ENCODE data around the gene ANKRD11.

Gene ANKRD11

GRCh38 chr16:89314357-89314756 is 176.0 kb downstream of the ANKRD11 start:
- peaks cover 1% of the 10 kb centered on the region for H3K36me3 ChIP-seq (ENCODE audit: control insufficient read depth, insufficient read depth, low read length)
- no peak overlapping the region for H2BK120ac ChIP-seq (ENCODE audit: low read depth, low read length)
- no peak overlapping the region for H3K27ac ChIP-seq (ENCODE audit: low read depth, low read length)

GRCh38 chr16:89313583-89313982 is 176.8 kb downstream of the ANKRD11 start:
- H3K56ac ChIP-seq (ENCODE audit: low read length), result no peak overlapping the region

More at GRCh38 chr16:89314357-89314756, 176.0 kb downstream of the ANKRD11 start:
- Histone ChIP-seq H4K8ac (ENCODE audit: low read depth, low read length) (no peak overlapping the region), H3K9ac (ENCODE audit: low read length) (no peak overlapping the region), H2BK5ac (ENCODE audit: low read length) (no peak overlapping the region), H3K4me3 (ENCODE audit: low read length) (no peak overlapping the region), H3K27me3 (ENCODE audit: insufficient read depth, low read length, poor library complexity) (no peaks in the 10 kb centered on the region), H3K4me1 (ENCODE audit: control insufficient read depth, low read depth, low read length) (peaks cover 2% of the 10 kb centered on the region), H3K79me2 (ENCODE audit: control insufficient read depth, insufficient read depth, low read length) (peaks cover 85% of the 10 kb centered on the region), H4K5ac (ENCODE audit: low read length) (no peak overlapping the region), H2AK5ac (ENCODE audit: low read length) (no peak overlapping the region), H3K23ac (ENCODE audit: low read length) (no peak overlapping the region), H3K79me1 (ENCODE audit: low read length) (peaks cover 60% of the 10 kb centered on the region), H2BK15ac (replicated peaks; ENCODE audit: low read depth) (no peak overlapping the region), H3K56ac (ENCODE audit: low read length) (no peak overlapping the region), H3K4me2 (ENCODE audit: low read length) (no peak overlapping the region), H3K18ac (ENCODE audit: low read length) (no peak overlapping the region), H3K4ac (ENCODE audit: low read depth, low read length) (no peak overlapping the region)
- no CpG with 5 or more reads among the region's 14 CpGs for WGBS (ENCODE audit: extremely low coverage, insufficient coverage, low lambda C conversion rate)
- no peak for DNase-seq

DNA sequence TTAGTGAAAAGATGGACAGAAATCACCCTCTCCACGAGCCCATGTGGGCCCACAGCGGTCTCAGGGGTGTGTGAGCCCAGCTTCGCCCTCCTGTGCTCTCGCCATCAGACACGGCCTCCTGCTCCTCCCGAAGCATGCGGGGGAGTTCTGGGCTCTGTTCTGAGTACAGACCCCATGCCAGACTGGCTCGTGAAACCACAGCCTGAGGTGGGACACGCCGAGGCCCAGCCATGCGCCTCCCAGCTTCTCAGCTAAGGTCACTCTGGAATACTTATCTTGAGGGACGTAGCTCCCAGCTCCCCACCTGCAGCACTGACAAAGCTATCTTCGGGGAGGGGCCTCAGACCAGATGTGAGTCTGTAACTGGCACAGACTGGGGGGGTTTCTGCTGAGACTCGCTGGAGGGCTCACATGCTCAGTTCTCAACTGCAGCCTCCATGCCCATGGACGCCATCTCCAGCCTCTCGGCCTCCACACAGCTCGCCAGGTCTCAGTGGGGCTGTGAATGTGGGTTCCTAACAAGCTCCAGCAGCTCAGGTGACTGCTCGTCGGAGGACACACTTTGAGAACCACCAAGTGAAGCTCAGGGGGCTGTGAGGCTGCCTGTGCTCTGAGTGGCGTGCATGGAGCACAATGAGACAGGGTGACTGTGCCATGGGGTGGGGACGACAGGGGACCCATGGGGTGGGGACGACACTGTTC is 177.6 kb downstream of the ANKRD11 start:
- DNase-seq, result no peak
- H3K4me1 ChIP-seq (ENCODE audit: control insufficient read depth, low read depth, low read length), result peaks cover 2% of the 10 kb centered on the region
- no peak overlapping the region for H3K4ac ChIP-seq (ENCODE audit: low read depth, low read length)
- H3K56ac ChIP-seq (ENCODE audit: low read length), result no peak overlapping the region
- no peak overlapping the region for H3K4me3 ChIP-seq (ENCODE audit: low read length)
- H3K79me2 ChIP-seq (ENCODE audit: control insufficient read depth, insufficient read depth, low read length), result peaks cover 84% of the 10 kb centered on the region
- H2BK15ac ChIP-seq (replicated peaks; ENCODE audit: low read depth), result no peak overlapping the region
- H2BK120ac ChIP-seq (ENCODE audit: low read depth, low read length), result no peak overlapping the region
- H3K79me1 ChIP-seq (ENCODE audit: low read length), result peaks cover 51% of the 10 kb centered on the region
- no peak overlapping the region for H4K5ac ChIP-seq (ENCODE audit: low read length)
- WGBS (ENCODE audit: extremely low coverage, insufficient coverage, low lambda C conversion rate), result no CpG with 5 or more reads among the region's 22 CpGs
- H2AK5ac ChIP-seq (ENCODE audit: low read length), result no peak overlapping the region
- H2BK5ac ChIP-seq (ENCODE audit: low read length), result no peak overlapping the region
- H3K23ac ChIP-seq (ENCODE audit: low read length), result no peak overlapping the region
- no peak overlapping the region for H4K8ac ChIP-seq (ENCODE audit: low read depth, low read length)
- no peak overlapping the region for H3K9ac ChIP-seq (ENCODE audit: low read length)
- H3K36me3 ChIP-seq (ENCODE audit: control insufficient read depth, insufficient read depth, low read length), result peaks cover 1% of the 10 kb centered on the region
- no peaks in the 10 kb centered on the region for H3K27me3 ChIP-seq (ENCODE audit: insufficient read depth, low read length, poor library complexity)
- no peak overlapping the region for H3K27ac ChIP-seq (ENCODE audit: low read depth, low read length)
- H3K4me2 ChIP-seq (ENCODE audit: low read length), result no peak overlapping the region
- H3K18ac ChIP-seq (ENCODE audit: low read length), result no peak overlapping the region

More at GRCh38 chr16:89313583-89313982, 176.8 kb downstream of the ANKRD11 start:
- no peak overlapping the region for H3K4me2 ChIP-seq (ENCODE audit: low read length)
- no peak for DNase-seq
- no peak overlapping the region for H3K23ac ChIP-seq (ENCODE audit: low read length)
- no peak overlapping the region for H3K27ac ChIP-seq (ENCODE audit: low read depth, low read length)
- peaks cover 1% of the 10 kb centered on the region for H3K36me3 ChIP-seq (ENCODE audit: control insufficient read depth, insufficient read depth, low read length)
- no peak overlapping the region for H2AK5ac ChIP-seq (ENCODE audit: low read length)
- H3K18ac ChIP-seq (ENCODE audit: low read length), result no peak overlapping the region
- H2BK5ac ChIP-seq (ENCODE audit: low read length), result no peak overlapping the region
- no peak overlapping the region for H3K4me3 ChIP-seq (ENCODE audit: low read length)
- H4K5ac ChIP-seq (ENCODE audit: low read length), result no peak overlapping the region
- H3K4me1 ChIP-seq (ENCODE audit: control insufficient read depth, low read depth, low read length), result peaks cover 2% of the 10 kb centered on the region
- no peak overlapping the region for H2BK15ac ChIP-seq (replicated peaks; ENCODE audit: low read depth)
- WGBS (ENCODE audit: extremely low coverage, insufficient coverage, low lambda C conversion rate), result no CpG with 5 or more reads among the region's 3 CpGs
- H3K9ac ChIP-seq (ENCODE audit: low read length), result no peak overlapping the region
- no peak overlapping the region for H2BK120ac ChIP-seq (ENCODE audit: low read depth, low read length)
- H3K4ac ChIP-seq (ENCODE audit: low read depth, low read length), result no peak overlapping the region
- peaks cover 57% of the 10 kb centered on the region for H3K79me1 ChIP-seq (ENCODE audit: low read length)
- peaks cover 85% of the 10 kb centered on the region for H3K79me2 ChIP-seq (ENCODE audit: control insufficient read depth, insufficient read depth, low read length)
- H4K8ac ChIP-seq (ENCODE audit: low read depth, low read length), result no peak overlapping the region
- H3K27me3 ChIP-seq (ENCODE audit: insufficient read depth, low read length, poor library complexity), result no peaks in the 10 kb centered on the region

DNA sequence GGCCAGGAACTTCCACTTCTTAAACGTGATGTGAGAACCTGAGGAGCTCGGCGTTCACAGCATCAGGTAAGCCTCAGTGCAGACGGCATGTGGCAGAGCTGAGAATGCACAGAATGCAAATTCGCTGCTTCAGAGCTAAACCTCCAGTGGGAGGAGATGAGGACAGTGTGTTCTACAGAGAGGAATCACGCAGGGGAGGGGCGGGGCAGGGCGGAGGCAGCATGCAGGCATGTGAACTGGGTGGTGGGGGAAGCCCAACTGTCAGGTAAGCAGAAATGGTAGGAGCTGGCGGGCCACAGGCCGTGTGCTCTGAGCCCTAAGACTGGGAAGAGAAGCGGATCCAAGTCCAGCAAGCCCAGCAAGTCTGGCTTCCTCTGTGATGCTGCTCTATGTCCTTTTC is 178.2 kb downstream of the ANKRD11 start:
- no peaks in the 10 kb centered on the region for H3K27me3 ChIP-seq (ENCODE audit: insufficient read depth, low read length, poor library complexity)
- H3K4me3 ChIP-seq (ENCODE audit: low read length), result no peak overlapping the region
- peaks cover 1% of the 10 kb centered on the region for H3K36me3 ChIP-seq (ENCODE audit: control insufficient read depth, insufficient read depth, low read length)
- H2BK15ac ChIP-seq (replicated peaks; ENCODE audit: low read depth), result no peak overlapping the region
- no peak overlapping the region for H3K18ac ChIP-seq (ENCODE audit: low read length)
- H2AK5ac ChIP-seq (ENCODE audit: low read length), result no peak overlapping the region
- no peak overlapping the region for H3K9ac ChIP-seq (ENCODE audit: low read length)
- no peak overlapping the region for H2BK120ac ChIP-seq (ENCODE audit: low read depth, low read length)
- H3K56ac ChIP-seq (ENCODE audit: low read length), result no peak overlapping the region
- H3K4me2 ChIP-seq (ENCODE audit: low read length), result no peak overlapping the region
- no CpG with 5 or more reads among the region's 11 CpGs for WGBS (ENCODE audit: extremely low coverage, insufficient coverage, low lambda C conversion rate)
- no peak overlapping the region for H3K27ac ChIP-seq (ENCODE audit: low read depth, low read length)
- no peak overlapping the region for H2BK5ac ChIP-seq (ENCODE audit: low read length)
- H3K4ac ChIP-seq (ENCODE audit: low read depth, low read length), result no peak overlapping the region
- peaks cover 2% of the 10 kb centered on the region for H3K4me1 ChIP-seq (ENCODE audit: control insufficient read depth, low read depth, low read length)
- H4K5ac ChIP-seq (ENCODE audit: low read length), result no peak overlapping the region
- H4K8ac ChIP-seq (ENCODE audit: low read depth, low read length), result no peak overlapping the region
- H3K23ac ChIP-seq (ENCODE audit: low read length), result no peak overlapping the region
- peaks cover 85% of the 10 kb centered on the region for H3K79me2 ChIP-seq (ENCODE audit: control insufficient read depth, insufficient read depth, low read length)
- H3K79me1 ChIP-seq (ENCODE audit: low read length), result peaks cover 49% of the 10 kb centered on the region
- DNase-seq, result no peak

GRCh38 chr16:89311636-89312035 is 178.7 kb downstream of the ANKRD11 start:
- H3K4ac ChIP-seq (ENCODE audit: low read depth, low read length), result no peak overlapping the region
- H3K27ac ChIP-seq (ENCODE audit: low read depth, low read length), result no peak overlapping the region
- no peak overlapping the region for H2BK120ac ChIP-seq (ENCODE audit: low read depth, low read length)
- peaks cover 84% of the 10 kb centered on the region for H3K79me2 ChIP-seq (ENCODE audit: control insufficient read depth, insufficient read depth, low read length)
- WGBS (ENCODE audit: extremely low coverage, insufficient coverage, low lambda C conversion rate), result no CpG with 5 or more reads among the region's 6 CpGs
- no peak overlapping the region for H2BK15ac ChIP-seq (replicated peaks; ENCODE audit: low read depth)
- H3K4me3 ChIP-seq (ENCODE audit: low read length), result no peak overlapping the region
- peaks cover 46% of the 10 kb centered on the region for H3K79me1 ChIP-seq (ENCODE audit: low read length)
- no peak overlapping the region for H3K4me2 ChIP-seq (ENCODE audit: low read length)
- H2AK5ac ChIP-seq (ENCODE audit: low read length), result no peak overlapping the region
- no peaks in the 10 kb centered on the region for H3K4me1 ChIP-seq (ENCODE audit: control insufficient read depth, low read depth, low read length)
- no peak overlapping the region for H3K18ac ChIP-seq (ENCODE audit: low read length)
- H3K23ac ChIP-seq (ENCODE audit: low read length), result no peak overlapping the region
- peaks cover 1% of the 10 kb centered on the region for H3K36me3 ChIP-seq (ENCODE audit: control insufficient read depth, insufficient read depth, low read length)
- H3K9ac ChIP-seq (ENCODE audit: low read length), result no peak overlapping the region
- no peak overlapping the region for H4K5ac ChIP-seq (ENCODE audit: low read length)
- H2BK5ac ChIP-seq (ENCODE audit: low read length), result no peak overlapping the region
- no peaks in the 10 kb centered on the region for H3K27me3 ChIP-seq (ENCODE audit: insufficient read depth, low read length, poor library complexity)
- no peak overlapping the region for H4K8ac ChIP-seq (ENCODE audit: low read depth, low read length)
- no peak for DNase-seq
- no peak overlapping the region for H3K56ac ChIP-seq (ENCODE audit: low read length)
